Measurements from ENCODE around the gene KLC1.

The KLC1 gene

GRCh38 chr14:103719751-103720150, 90.7 kb downstream of the KLC1 start:
- Mint-ChIP-seq H3K4me1 (peaks cover 51% of the 10 kb centered on the region), H3K9me3 (no peaks in the 10 kb centered on the region), H3K4me3 (no peak overlapping the region), H3K36me3 (peaks cover 15% of the 10 kb centered on the region), H3K27ac (peak overlapping the region; percentile 52)
- ATAC-seq = no peak
- DNase-seq (ENCODE audit: low spot score in 2 of 2) = no peak

DNA sequence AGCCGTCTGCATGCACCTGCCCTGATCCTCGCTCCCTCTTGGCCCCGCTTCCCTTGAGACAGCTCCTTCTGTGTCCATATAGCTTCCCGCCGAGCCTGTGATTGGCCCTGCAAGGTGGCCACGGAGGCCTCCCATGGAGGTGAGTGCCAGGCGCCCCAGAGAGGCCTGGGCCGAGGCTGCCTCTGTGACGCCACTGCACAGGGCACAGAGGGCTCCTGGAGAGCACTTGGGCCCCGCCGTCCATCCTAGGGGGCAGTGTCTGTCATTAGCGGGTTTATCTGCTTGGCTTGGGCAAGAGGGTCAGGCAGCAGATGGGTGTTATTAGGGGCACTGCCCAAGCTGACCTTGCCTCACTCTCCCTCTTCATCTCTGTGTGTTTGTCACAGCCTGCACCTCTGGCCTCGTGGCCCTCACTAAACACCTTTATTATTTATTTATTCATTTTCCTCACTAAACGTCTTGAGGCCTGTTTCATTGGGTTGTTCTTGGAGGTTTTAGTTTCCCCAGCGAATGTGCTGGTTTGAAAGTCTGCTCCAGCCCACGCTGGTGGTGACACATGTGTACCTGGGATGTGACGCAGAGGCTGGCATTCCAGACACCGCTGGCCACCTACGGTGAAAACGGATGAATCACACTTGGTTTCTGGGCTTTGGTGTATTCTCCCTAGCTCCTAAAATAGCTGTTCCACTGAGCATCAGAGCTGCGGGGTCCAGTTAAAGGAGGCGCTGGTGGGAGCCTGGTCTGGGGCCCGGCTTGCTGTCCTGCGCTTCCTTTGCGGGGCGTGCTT, 92.5 kb downstream of the KLC1 start:
- ATAC-seq (peak; percentile 50), DNase-seq (ENCODE audit: low spot score in 2 of 2) (no peak)
- H3K4me3 Mint-ChIP-seq = no peak overlapping the region
- peaks cover 2% of the 10 kb centered on the region for H3K36me3 Mint-ChIP-seq
- H3K4me1 Mint-ChIP-seq = peaks cover 49% of the 10 kb centered on the region
- H3K27ac Mint-ChIP-seq = peak overlapping the region; percentile 14
- no peaks in the 10 kb centered on the region for H3K9me3 Mint-ChIP-seq

DNA sequence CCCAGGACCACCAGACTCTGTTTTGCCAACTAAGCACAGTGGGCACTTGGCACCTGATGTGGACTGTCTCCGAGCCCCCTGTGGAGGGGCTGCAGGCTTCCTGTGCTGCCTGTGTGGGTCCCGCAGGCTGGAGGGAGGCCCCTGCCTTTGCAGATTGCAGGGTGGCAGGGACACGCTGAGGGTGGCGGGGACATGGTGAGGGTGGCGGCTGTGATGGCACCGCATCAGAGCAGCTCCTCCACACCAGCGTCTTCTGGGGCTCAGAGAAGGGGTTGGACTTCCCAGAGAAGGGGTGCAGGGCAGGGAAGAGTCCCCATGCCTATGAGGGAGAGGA, 94.7 kb downstream of the KLC1 start:
- Mint-ChIP-seq H3K27ac (no peak overlapping the region), H3K36me3 (peaks cover 6% of the 10 kb centered on the region), H3K4me1 (peaks cover 29% of the 10 kb centered on the region), H3K4me3 (no peak overlapping the region), H3K9me3 (no peaks in the 10 kb centered on the region)
- no peak for ATAC-seq
- no peak for DNase-seq (ENCODE audit: low spot score in 2 of 2)

- ATAC-seq = no peak
- DNase-seq (ENCODE audit: low spot score in 2 of 2) = no peak
- peaks cover 25% of the 10 kb centered on the region for H3K4me1 Mint-ChIP-seq
- H3K36me3 Mint-ChIP-seq = peaks cover 10% of the 10 kb centered on the region
- H3K27ac Mint-ChIP-seq = no peak overlapping the region
- no peaks in the 10 kb centered on the region for H3K9me3 Mint-ChIP-seq
- H3K4me3 Mint-ChIP-seq = no peak overlapping the region
These were observed 95.1 kb downstream of the KLC1 start for GRCh38 chr14:103724116-103724515.

DNA sequence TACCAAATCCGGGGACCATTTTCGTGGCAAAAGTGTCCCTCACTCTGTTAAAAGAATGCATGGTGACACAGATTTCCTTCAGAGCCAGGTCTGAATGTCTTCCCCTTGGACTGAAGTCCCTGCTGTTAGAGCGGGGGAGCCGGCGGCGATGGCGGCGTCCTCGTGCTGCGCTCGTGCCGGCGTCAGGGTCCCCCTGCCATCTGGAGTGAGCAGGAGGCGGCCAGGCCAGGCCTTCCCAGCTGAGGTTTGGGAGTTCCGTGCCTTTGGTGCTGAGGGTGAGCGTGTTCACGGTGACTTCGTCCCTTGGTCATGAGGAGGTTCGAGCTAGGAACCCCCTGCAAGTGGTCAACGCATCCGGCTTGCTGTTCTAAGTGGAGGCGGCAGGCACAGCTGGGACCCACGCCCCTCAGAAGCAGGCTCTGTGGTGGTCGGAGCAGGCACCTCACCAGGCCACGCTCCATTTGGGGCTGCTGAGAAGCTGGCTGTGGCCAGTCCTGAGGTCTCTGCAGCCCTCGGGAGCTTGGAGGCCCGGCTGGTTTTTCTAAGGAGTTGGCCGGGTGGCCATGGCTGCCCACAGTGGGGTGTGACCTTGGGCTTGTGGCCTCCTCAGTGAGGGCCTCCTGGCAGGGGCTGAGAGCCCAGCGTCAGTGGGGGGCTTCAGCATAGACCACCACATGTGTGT, 96.1 kb downstream of the KLC1 start:
- Mint-ChIP-seq H3K27ac (no peak overlapping the region), H3K4me3 (no peak overlapping the region), H3K4me1 (peaks cover 15% of the 10 kb centered on the region), H3K9me3 (no peaks in the 10 kb centered on the region), H3K36me3 (peaks cover 20% of the 10 kb centered on the region)
- no peak for ATAC-seq
- no peak for DNase-seq (ENCODE audit: low spot score in 2 of 2)

GRCh38 chr14:103725739-103726395, 96.9 kb downstream of the KLC1 start:
- Mint-ChIP-seq H3K4me1 (peaks cover 10% of the 10 kb centered on the region), H3K27ac (no peak overlapping the region), H3K9me3 (no peaks in the 10 kb centered on the region), H3K4me3 (no peak overlapping the region), H3K36me3 (peaks cover 28% of the 10 kb centered on the region)
- DNase-seq (ENCODE audit: low spot score in 2 of 2) (no peak), ATAC-seq (no peak)

GRCh38 chr14:103726474-103726873, 97.5 kb downstream of the KLC1 start:
- H3K9me3 Mint-ChIP-seq = no peaks in the 10 kb centered on the region
- no peak for DNase-seq (ENCODE audit: low spot score in 2 of 2)
- H3K4me1 Mint-ChIP-seq = peaks cover 5% of the 10 kb centered on the region
- no peak for ATAC-seq
- H3K36me3 Mint-ChIP-seq = peaks cover 29% of the 10 kb centered on the region
- no peak overlapping the region for H3K4me3 Mint-ChIP-seq
- no peak overlapping the region for H3K27ac Mint-ChIP-seq

DNA sequence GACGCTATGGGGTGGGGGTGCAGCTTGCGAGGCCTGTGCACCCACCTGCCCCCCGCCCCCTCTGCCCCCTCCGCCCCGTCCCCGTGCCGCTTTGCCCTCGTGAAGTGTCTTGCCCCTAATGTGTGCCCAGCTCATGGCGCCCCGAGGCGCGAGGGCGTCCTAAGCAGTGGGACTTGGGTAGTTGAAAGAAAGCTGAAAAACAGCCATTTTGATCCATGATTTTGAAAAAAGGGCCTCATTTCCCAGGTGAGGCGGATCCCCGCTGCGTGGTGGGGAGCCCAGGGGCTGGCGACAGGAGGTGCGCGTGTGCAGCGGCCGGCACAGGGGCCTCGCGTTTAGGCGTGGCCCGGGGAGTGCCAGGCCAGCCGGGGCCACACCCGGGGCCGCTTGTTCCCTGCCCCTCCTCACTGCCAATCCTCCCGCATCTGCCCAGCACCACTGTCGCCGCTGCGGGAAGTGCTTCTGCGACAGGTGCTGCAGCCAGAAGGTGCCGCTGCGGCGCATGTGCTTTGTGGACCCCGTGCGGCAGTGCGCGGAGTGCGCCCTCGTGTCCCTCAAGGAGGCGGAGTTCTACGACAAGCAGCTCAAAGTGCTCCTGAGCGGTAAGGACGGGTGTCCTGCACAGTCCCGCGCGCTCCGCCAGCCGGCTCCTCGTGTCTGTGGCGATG, 98.4 kb downstream of the KLC1 start:
- Mint-ChIP-seq H3K9me3 (no peaks in the 10 kb centered on the region), H3K27ac (no peak overlapping the region), H3K4me3 (no peak overlapping the region), H3K36me3 (peaks cover 29% of the 10 kb centered on the region), H3K4me1 (no peaks in the 10 kb centered on the region)
- no peak for ATAC-seq
- no peak for DNase-seq (ENCODE audit: low spot score in 2 of 2)

DNA sequence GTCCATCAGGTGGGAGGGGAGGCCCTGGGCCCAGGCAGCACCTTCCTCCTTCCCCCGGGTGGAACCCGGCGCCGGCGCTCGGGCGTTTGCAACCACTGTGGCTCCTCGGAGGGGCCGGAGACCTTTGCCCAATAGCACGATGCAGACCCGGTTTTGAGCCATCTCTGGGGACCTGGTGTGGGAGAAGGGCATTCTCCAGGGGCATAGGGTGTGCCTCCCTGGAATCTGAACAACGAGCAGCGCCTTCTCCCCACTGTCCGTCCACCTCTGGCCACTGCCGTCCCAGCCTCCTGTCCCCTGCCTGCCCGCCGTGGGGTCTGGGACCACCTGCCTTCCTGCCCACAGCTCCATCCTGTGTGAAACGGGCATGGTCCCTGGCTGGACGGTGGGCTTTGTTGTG, 99.1 kb downstream of the KLC1 start:
- Mint-ChIP-seq H3K36me3 (peaks cover 32% of the 10 kb centered on the region), H3K4me1 (no peaks in the 10 kb centered on the region), H3K27ac (no peak overlapping the region), H3K9me3 (no peaks in the 10 kb centered on the region), H3K4me3 (no peak overlapping the region)
- ATAC-seq (no peak), DNase-seq (ENCODE audit: low spot score in 2 of 2) (no peak)

DNA sequence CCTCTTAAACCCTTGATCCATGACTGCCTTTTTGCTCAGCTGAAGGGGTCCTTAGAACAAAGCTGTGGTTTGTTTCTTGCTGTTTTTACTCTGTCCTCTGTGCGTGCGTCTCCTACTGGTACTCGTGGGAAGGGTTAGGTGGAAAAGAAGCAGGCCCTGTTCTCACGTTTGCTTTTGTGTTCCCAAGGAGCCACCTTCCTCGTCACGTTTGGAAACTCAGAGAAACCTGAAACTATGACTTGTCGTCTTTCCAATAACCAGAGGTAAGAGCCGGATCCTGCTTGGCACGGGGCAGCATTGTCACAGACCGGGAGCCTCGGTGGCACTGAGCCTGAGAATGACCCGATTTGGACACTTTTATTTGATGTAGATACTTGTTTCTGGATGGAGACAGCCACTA, 99.7 kb downstream of the KLC1 start:
- DNase-seq (ENCODE audit: low spot score in 2 of 2) (no peak), ATAC-seq (no peak)
- Mint-ChIP-seq H3K36me3 (peaks cover 34% of the 10 kb centered on the region), H3K4me1 (no peaks in the 10 kb centered on the region), H3K27ac (no peak overlapping the region), H3K4me3 (no peak overlapping the region), H3K9me3 (no peaks in the 10 kb centered on the region)

- H3K27ac Mint-ChIP-seq = peak overlapping the region; percentile 50
- H3K4me3 Mint-ChIP-seq = no peak overlapping the region
- DNase-seq (ENCODE audit: low spot score in 2 of 2) (no peak), ATAC-seq (peak; percentile 11)
- H3K9me3 Mint-ChIP-seq = no peaks in the 10 kb centered on the region
- peaks cover 42% of the 10 kb centered on the region for H3K36me3 Mint-ChIP-seq
- no peaks in the 10 kb centered on the region for H3K4me1 Mint-ChIP-seq
These were observed 100.8 kb downstream of the KLC1 start for GRCh38 chr14:103729496-103730448.

GRCh38 chr14:103730490-103731035, 101.6 kb downstream of the KLC1 start:
- ATAC-seq = peak; percentile 3
- no peak for DNase-seq (ENCODE audit: low spot score in 2 of 2)
- Mint-ChIP-seq H3K4me3 (no peak overlapping the region), H3K9me3 (no peaks in the 10 kb centered on the region), H3K4me1 (no peaks in the 10 kb centered on the region), H3K36me3 (peaks cover 45% of the 10 kb centered on the region), H3K27ac (peak overlapping the region; percentile 50)

- H3K36me3 Mint-ChIP-seq = peaks cover 45% of the 10 kb centered on the region
- no peak overlapping the region for H3K27ac Mint-ChIP-seq
- ATAC-seq (no peak), DNase-seq (ENCODE audit: low spot score in 2 of 2) (no peak)
- no peak overlapping the region for H3K4me3 Mint-ChIP-seq
- no peaks in the 10 kb centered on the region for H3K4me1 Mint-ChIP-seq
- H3K9me3 Mint-ChIP-seq = no peaks in the 10 kb centered on the region
These were observed 102.5 kb downstream of the KLC1 start for GRCh38 chr14:103731481-103731880.
